ENCODE results near the gene NFXL1.

DNA sequence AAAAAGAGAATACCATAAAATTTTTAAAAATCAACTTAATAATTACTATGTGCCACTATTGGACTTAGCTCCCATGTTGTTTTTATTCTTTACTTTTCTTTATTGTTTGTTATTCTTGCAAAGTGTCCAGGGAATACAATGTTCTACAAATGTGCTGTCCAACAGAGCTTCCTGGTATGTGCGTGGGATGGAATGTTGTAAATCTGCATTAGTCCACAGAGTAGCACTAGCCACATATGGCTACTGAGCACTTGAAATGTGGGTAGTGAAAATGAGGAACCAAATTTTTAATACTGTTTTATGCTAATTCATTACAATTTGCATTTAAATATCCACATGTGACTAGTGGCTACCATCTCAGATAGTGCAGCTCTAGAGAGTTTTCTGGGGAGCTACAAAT lies 62.2 kb downstream of the NFXL1 start:
- TF ChIP-seq CTCF (IDR thresholded peaks at IDR 0.05) (no peak), POLR2AphosphoS5 (IDR thresholded peaks at IDR 0.05; ENCODE audit: low read depth, low read length) (no peak)
